Aorta (tissue), 5 donors: Measurements from ENCODE around the gene FDX2. TPM values are rescaled to one million over a fixed set of nuclear protein-coding genes. Genes with fewer than 3 reads are reported as not detected.
A peak's percentile ranks its signal among the peaks of the same experiment; 100 is the strongest.
"Not testable (repeated sequence)": the region's sequence is repeated elsewhere in the genome, so short reads cannot be mapped to it uniquely, and the experiment has no call there.

ENCODE experiments used
- ATAC-seq: fragments of 200-7000 bp; cut with Tn5 transposase; one replicate; pipeline ENCODE4 v1.9.1; 2022; ENCODE audit warnings: moderate library complexity; ENCODE audit not compliant: low FRiP score
- DNase-seq, 2 donors: peaks; one replicate each; pipeline ENCODE4 v3.0.0-alpha.2; 2020
- H3K27ac ChIP-seq, 2 donors: one replicate each; pipeline ENCODE4 v1.5.1; 2013; ENCODE audit warnings: low read length in 2 of 2, mild to moderate bottlenecking in 2 of 2, moderate library complexity in 2 of 2, control low read depth in 1 of 2, inconsistent platforms in 1 of 2, low read depth in 1 of 2
- H3K27me3 ChIP-seq, 2 donors: one replicate each; pipeline ENCODE4 v1.6.1; 2013; ENCODE audit warnings: control low read depth in 1 of 2, low read length in 1 of 2, mild to moderate bottlenecking in 1 of 2, moderate library complexity in 1 of 2; ENCODE audit not compliant: insufficient read depth in 2 of 2, control insufficient read depth in 1 of 2
- H3K36me3 ChIP-seq, 2 donors: one replicate each; pipeline ENCODE4 v1.6.1; 2013; ENCODE audit warnings: control low read depth in 1 of 2, low read length in 1 of 2, mild to moderate bottlenecking in 1 of 2; ENCODE audit not compliant: insufficient read depth in 2 of 2, control insufficient read depth in 1 of 2
- H3K4me1 ChIP-seq, 2 donors: one replicate each; pipeline ENCODE4 v1.6.1; 2013; ENCODE audit warnings: low read length in 2 of 2, control low read depth in 1 of 2, mild to moderate bottlenecking in 1 of 2, moderate library complexity in 1 of 2; ENCODE audit not compliant: insufficient read depth in 2 of 2, control insufficient read depth in 1 of 2
- H3K4me3 ChIP-seq, 2 donors: one replicate each; pipeline ENCODE4 v1.5.1; 2013; ENCODE audit warnings: low read length in 2 of 2, control low read depth in 1 of 2, mild to moderate bottlenecking in 1 of 2
- H3K9me3 ChIP-seq: one replicate; pipeline ENCODE4 v1.6.1; 2013; ENCODE audit warnings: mild to moderate bottlenecking, low read length; ENCODE audit not compliant: control insufficient read depth
- WGBS, 2 donors: extraction: QIAGEN DNeasy Blood & Tissue Kit; methylation state at CpG; one replicate each; pipeline ENCODE4 v1.1.7; 2013; 5-methylcytosine and 5-hydroxymethylcytosine counted together
- intact Hi-C, 2 donors: fragments of 100-400 bp; cut with DNase I; formaldehyde crosslinking; loops; one replicate each; pipeline versions ENCODE4 v1.14.2 to v1.15.0; 2022
- polyA plus RNA-seq, 2 donors: library from polyadenylated mRNA; stranded (reverse); fragments of 200-250 nt; gene quantifications; one replicate each; pipeline ENCODE4 v1.2.3, GENCODE V29; 2013
- total RNA-seq, 2 donors: library from RNA; stranded (reverse); fragmentation: NEBNext Ultra II Directional; extraction: Animal tissue kit (Norgen Biotek cat#: 25700); gene quantifications; one replicate each; pipeline ENCODE4 v1.2.1, GENCODE V29; 2021
- donor health status: healthy with polysubstance abuse.
- donor health status: Bipolar disorder and iron deficiency.
- donor health status: DM: no; HTN: no; CAD: no.
- donor health status: DM: no; HTN: no; CAD: no.
- donor health status: DM: yes; HTN: yes; CAD: no.

The FDX2 gene
- total and polyA plus RNA-seq, 4 donors: 7.5 to 26.0 (median 21.6) TPM

DNA sequence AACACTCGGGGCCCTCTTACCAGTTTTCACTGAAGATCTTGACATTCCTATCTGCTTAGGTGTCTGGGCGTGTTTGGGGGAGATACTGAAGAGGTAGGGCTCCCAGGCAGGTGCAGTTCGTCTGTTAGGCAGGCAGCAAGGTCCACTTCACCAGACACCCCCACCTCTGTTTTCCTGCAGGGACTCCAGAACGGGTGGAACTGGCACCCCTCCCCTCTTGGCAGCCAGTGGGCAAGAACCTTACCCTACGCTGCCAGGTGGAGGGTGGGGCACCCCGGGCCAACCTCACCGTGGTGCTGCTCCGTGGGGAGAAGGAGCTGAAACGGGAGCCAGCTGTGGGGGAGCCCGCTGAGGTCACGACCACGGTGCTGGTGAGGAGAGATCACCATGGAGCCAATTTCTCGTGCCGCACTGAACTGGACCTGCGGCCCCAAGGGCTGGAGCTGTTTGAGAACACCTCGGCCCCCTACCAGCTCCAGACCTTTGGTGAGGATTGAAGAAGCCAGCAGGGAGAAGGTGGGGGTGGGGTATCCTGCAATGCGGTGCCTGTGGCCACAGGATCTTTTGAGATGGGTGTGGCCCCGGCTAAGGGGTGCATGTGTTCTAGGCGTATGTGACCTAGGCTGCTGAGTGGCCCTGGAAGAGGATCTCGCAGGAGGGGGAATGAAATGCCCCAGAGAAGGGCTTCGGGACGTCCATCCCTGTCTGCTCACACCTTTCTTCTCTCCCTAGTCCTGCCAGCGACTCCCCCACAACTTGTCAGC lies 32.3 kb downstream of the FDX2 start:
- H3K36me3 ChIP-seq: no peaks in the 10 kb centered on the region

DNA sequence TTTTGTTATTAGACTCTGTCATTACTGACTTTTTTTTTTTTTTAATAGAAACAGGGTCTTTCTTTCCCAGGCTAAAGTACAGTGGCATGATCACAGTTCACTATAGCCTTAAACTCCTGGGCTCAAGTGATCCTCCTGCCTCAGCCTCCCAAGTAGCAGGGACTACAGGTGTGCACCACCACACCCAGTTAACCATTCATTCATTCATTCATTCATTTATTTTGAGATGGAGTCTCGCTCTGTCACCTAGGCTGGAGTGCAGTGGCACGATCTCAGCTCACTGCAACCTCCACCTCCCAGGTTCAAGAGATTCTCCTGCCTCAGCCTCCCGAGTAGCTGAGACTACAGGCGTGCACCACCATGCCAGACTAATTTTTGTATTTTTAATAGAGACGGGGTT lies 33.8 kb downstream of the FDX2 start:
- H3K4me1 ChIP-seq, DNase-seq, intact Hi-C loops, H3K4me3 ChIP-seq, H3K27me3 ChIP-seq, H3K9me3 ChIP-seq, H3K36me3 ChIP-seq, H3K27ac ChIP-seq, ATAC-seq: not testable (repeated sequence)
- 93 to 94% methylated on average over 5 of the region's 5 CpGs for WGBS, 2 donors

More for the DNA sequence above, 32.3 kb downstream of the FDX2 start:
- Histone ChIP-seq H3K4me1 (no peaks in the 10 kb centered on the region), H3K27ac (no peak overlapping the region), H3K27me3 (no peaks in the 10 kb centered on the region), H3K9me3 (no peaks in the 10 kb centered on the region), H3K4me3 (no peak overlapping the region)
- ATAC-seq (no peak), DNase-seq (no peak)
- 75 to 76% methylated on average over 23 of the region's 23 CpGs for WGBS, 2 donors
- intact Hi-C loops: no loop called here

DNA sequence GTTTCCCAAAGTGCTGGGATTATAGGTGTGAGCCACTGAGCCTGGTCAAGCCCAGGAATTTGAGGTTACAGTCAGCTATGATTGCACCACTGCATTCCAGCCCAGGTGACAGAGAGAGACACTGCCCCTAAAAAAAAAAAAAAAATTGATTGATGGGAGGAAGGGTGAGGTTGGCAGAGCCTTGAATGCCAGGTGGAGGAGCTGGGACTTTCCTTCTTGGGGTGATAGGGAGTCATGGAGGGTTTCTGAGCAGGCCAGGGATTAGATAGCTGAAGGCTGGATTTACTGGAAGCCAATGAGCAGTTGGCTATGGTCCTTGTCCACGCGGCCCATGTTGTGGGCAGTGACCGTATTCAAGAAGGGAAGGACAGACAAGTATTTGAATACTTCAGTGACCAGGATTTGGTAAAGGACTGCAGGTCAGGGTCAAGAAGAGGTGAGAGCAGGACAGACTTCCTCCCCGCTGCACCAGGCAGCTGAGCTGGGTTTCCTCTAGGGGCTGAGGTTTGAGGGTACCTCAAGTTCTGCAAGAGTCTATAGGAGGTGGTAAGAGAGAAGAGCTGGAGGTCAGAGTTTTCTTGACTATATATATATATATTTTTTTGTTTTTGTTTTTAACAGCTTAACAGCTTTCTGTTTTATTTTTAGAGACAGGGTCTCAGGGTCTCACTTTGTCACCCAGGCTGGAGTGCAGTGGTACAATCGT lies 35.9 kb downstream of the FDX2 start:
- Histone ChIP-seq H3K9me3 (no peaks in the 10 kb centered on the region), H3K27ac (no peak overlapping the region), H3K36me3 (no peaks in the 10 kb centered on the region), H3K27me3 (no peaks in the 10 kb centered on the region), H3K4me1 (no peaks in the 10 kb centered on the region), H3K4me3 (no peak overlapping the region)
- 86 to 89% methylated on average over 5 of the region's 5 CpGs for WGBS, 2 donors
- intact Hi-C loops: no loop called here
- ATAC-seq (no peak), DNase-seq (no peak)

DNA sequence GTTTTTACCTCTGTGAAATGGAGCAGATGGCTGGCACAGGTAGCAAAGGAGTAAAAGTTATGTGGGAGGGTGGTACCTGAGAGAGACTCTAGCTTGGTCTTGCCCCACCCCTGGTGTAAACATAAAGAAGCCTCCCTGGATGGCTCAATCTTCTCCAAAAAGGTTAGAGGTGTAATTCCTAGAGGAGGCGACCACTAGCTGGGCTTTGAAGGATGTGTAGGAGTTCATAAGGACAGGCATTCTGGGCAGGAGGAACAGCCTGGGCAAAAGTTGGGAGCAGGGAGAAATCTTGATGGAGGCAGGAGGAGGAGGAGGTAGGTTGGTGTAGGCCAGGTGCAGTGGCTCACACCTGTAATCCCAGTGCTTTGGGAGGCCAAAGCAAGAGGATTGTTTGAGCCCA lies 36.9 kb downstream of the FDX2 start:
- Histone ChIP-seq H3K9me3 (no peaks in the 10 kb centered on the region), H3K27me3 (no peaks in the 10 kb centered on the region), H3K27ac (no peak overlapping the region), H3K4me3 (no peak overlapping the region), H3K36me3 (no peaks in the 10 kb centered on the region), H3K4me1 (no peaks in the 10 kb centered on the region)
- intact Hi-C loops: no loop called here
- no peak for ATAC-seq
- WGBS, 2 donors: 91 to 94% methylated on average over 1 of the region's 1 CpG
- DNase-seq: no peak

DNA sequence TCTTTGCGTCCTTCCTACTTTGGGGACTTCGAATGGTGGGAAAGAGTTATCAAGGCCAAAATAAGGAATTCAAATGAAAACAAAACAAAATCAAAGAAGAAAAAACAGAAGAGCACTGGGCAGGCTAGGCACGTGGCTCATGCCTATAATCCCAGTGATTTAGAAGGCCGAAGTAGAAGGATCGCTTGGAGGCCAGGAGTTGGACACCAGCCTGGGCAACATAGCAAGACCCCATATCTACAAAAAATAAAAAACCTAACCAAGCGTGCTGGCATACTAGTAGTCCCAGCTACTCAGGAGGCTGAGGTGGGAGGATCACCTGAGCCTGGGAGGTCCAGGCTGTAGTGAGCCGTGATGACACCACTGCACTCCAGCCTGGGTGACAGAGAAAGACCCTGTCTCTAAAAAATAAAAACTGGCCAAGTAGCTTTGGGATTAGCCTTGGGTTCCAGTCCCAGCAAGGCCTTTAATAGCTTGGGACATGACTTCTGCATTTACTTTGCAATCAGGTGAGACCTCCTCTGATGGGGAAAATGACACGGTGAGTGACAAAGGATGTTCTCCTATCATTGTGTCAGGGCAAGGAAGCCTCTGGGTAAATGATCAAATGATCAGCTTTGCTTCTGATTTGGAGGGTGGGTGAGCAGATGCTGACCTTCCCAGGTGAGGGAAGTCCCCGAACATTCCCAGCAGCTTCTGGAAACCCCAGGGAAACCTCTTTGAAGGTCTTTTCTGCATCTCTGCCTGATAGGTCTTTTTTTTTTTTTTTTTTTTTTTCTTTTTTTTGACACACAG lies 37.8 kb downstream of the FDX2 start:
- intact Hi-C loops: no loop called here
- 85 to 87% methylated on average over 9 of the region's 9 CpGs for WGBS, 2 donors

DNA sequence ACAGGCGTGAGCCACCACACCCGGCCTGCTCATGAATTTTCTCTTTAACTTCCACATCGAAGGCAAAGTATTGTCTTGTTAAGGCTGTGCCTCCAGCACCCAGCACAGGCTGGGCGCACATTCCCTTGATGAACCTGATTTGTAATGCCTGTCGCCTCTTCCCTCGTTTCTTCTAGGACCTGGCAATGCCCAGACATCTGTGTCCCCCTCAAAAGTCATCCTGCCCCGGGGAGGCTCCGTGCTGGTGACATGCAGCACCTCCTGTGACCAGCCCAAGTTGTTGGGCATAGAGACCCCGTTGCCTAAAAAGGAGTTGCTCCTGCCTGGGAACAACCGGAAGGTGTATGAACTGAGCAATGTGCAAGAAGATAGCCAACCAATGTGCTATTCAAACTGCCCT lies 41.2 kb downstream of the FDX2 start:
- Histone ChIP-seq H3K27ac (no peak overlapping the region), H3K4me1 (no peaks in the 10 kb centered on the region), H3K36me3 (no peaks in the 10 kb centered on the region), H3K27me3 (no peaks in the 10 kb centered on the region), H3K4me3 (no peak overlapping the region), H3K9me3 (no peaks in the 10 kb centered on the region)
- 87 to 88% methylated on average over 10 of the region's 10 CpGs for WGBS, 2 donors
- intact Hi-C loops: no loop called here
- no peak for ATAC-seq
- no peak for DNase-seq

More for the DNA sequence above, 37.8 kb downstream of the FDX2 start:
- Histone ChIP-seq H3K27me3 (no peaks in the 10 kb centered on the region), H3K4me3 (no peak overlapping the region), H3K9me3 (no peaks in the 10 kb centered on the region), H3K4me1 (no peaks in the 10 kb centered on the region), H3K36me3 (no peaks in the 10 kb centered on the region), H3K27ac (no peak overlapping the region)
- DNase-seq: no peak
- ATAC-seq: no peak

DNA sequence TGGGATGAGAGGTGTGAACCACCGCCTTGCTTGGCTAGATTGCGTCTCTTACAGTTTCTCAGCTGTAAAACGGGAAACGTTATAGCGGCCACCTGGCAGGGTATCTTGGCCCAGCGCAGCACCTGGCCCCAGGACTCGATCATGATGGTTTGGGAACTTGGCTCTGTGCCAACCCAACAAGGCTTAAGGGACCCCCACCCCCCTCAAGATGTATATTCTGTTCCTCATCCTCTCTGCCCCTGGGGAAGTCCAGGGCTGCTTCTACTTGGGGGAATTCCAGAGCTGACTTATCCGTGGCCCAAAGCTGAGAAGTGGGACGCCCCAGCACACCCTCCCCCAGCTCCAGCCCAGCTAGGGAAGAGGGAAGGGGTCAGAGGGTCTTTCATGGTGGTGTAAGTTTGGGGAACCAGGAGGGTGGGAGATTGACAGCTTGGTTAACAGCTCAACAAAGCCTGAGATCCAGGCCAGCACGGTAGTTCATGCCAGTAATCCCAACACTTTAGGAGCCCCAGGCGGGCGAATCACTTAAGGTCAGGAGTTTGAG lies 44.2 kb downstream of the FDX2 start:
- Histone ChIP-seq H3K4me1 (no peaks in the 10 kb centered on the region), H3K4me3 (no peak overlapping the region), H3K27me3 (no peaks in the 10 kb centered on the region), H3K9me3 (no peaks in the 10 kb centered on the region), H3K27ac (no peak overlapping the region), H3K36me3 (no peaks in the 10 kb centered on the region)
- DNase-seq (no peak), ATAC-seq (peak; percentile 0)
- 49% methylated on average over 12 of the region's 12 CpGs for WGBS, 2 donors
- intact Hi-C loops: no loop called here

DNA sequence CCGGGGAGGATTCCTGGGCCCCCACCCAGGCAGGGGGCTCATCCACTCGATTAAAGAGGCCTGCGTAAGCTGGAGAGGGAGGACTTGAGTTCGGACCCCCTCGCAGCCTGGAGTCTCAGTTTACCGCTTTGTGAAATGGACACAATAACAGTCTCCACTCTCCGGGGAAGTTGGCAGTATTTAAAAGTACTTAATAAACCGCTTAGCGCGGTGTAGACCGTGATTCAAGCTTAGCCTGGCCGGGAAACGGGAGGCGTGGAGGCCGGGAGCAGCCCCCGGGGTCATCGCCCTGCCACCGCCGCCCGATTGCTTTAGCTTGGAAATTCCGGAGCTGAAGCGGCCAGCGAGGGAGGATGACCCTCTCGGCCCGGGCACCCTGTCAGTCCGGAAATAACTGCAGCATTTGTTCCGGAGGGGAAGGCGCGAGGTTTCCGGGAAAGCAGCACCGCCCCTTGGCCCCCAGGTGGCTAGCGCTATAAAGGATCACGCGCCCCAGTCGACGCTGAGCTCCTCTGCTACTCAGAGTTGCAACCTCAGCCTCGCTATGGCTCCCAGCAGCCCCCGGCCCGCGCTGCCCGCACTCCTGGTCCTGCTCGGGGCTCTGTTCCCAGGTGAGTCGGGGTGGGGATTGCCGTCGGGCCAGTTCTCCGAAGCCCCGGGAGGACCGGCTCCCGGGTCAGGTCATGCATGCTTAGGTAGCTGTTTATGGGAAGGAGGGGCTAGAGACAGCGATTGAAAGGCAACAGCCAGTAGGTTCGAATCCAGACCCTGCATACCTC lies 45.0 kb downstream of the FDX2 start, which contains the start of gene ICAM1:
Gene ICAM1, plus strand, starts transcription at position 505 of the 779 bp plus-strand sequence. Its CDS starts 40 bp downstream, at position 545.
- Histone ChIP-seq H3K27me3 (no peaks in the 10 kb centered on the region), H3K9me3 (no peaks in the 10 kb centered on the region), H3K4me3 (no peak within 1 kb of the TSS), H3K4me1 (no peaks in the 10 kb centered on the region), H3K27ac (no peak within 1 kb of the TSS), H3K36me3 (no peaks in the 10 kb centered on the region)
- intact Hi-C loops: no loop called here
- peak; percentile 93 to 94 for DNase-seq
- 7 to 9% methylated on average over 51 of the region's 51 CpGs for WGBS, 2 donors
- ATAC-seq: peak; percentile 83
